ENCODE data around the gene IL20RB. TPM values are rescaled to one million over a fixed set of nuclear protein-coding genes. Genes with fewer than 3 reads are reported as not detected.

Gene IL20RB
- polyA plus RNA-seq, 3 donors = 0.16 to 1.2 TPM; not detected in 1

GRCh38 chr3:136952292-136952691 lies 5.5 kb upstream of the IL20RB start:
- Mint-ChIP-seq H3K27me3 (ENCODE audit: low read depth in 3 of 3) (peaks cover 0 to 2% (median 1%) of the 10 kb centered on the region in 3 donors), H3K4me3 (no peak overlapping the region), H3K27ac (no peak overlapping the region), H3K4me1 (peaks cover 39% of the 10 kb centered on the region), H3K36me3 (peaks cover 7 to 8% of the 10 kb centered on the region in 2 donors), H3K9me3 (no peaks in the 10 kb centered on the region)
- H3K4me2 ChIP-seq (replicated peaks; ENCODE audit: extremely low read depth, low read length, poor library complexity, severe bottlenecking) = no peak overlapping the region
- no peak for DNase-seq
- H3K4me3 ChIP-seq (replicated peaks in 1 of 3; ENCODE audit: low read depth in 2 of 3, low read length in 3 of 3) = no peak overlapping the region
- H3K4me1 ChIP-seq (ENCODE audit: control insufficient read depth in 1 of 2, insufficient read depth in 2 of 2, low read length in 2 of 2) = peaks cover 13 to 36% of the 10 kb centered on the region in 2 donors
- TF ChIP-seq, protein P1, sequence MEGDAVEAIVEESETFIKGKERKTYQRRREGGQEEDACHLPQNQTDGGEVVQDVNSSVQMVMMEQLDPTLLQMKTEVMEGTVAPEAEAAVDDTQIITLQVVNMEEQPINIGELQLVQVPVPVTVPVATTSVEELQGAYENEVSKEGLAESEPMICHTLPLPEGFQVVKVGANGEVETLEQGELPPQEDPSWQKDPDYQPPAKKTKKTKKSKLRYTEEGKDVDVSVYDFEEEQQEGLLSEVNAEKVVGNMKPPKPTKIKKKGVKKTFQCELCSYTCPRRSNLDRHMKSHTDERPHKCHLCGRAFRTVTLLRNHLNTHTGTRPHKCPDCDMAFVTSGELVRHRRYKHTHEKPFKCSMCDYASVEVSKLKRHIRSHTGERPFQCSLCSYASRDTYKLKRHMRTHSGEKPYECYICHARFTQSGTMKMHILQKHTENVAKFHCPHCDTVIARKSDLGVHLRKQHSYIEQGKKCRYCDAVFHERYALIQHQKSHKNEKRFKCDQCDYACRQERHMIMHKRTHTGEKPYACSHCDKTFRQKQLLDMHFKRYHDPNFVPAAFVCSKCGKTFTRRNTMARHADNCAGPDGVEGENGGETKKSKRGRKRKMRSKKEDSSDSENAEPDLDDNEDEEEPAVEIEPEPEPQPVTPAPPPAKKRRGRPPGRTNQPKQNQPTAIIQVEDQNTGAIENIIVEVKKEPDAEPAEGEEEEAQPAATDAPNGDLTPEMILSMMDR (IDR thresholded peaks at IDR 0.05) = no peak
- H3K79me2 ChIP-seq (ENCODE audit: insufficient read depth, low read length) = no peaks in the 10 kb centered on the region
- no peak overlapping the region for H3K27ac ChIP-seq (ENCODE audit: low read depth in 1 of 2, low read length in 2 of 2)
- intact Hi-C loops (cut with micrococcal nuclease) = no loop called here
- H4K20me1 ChIP-seq (ENCODE audit: insufficient read depth, low read length) = peaks cover 3% of the 10 kb centered on the region
- no CpG with 5 or more reads among the region's 1 CpG for WGBS (ENCODE audit: insufficient coverage)
- H3K9ac ChIP-seq (ENCODE audit: insufficient read depth, low read length, poor library complexity, severe bottlenecking) = no peak overlapping the region
- no peaks in the 10 kb centered on the region for H3K27me3 ChIP-seq (ENCODE audit: control insufficient read depth in 2 of 2, insufficient read depth in 2 of 2, low read length in 2 of 2)
- no peak overlapping the region for H2AFZ ChIP-seq (ENCODE audit: insufficient read depth, low read depth, low read length, poor library complexity, severe bottlenecking)
- no peaks in the 10 kb centered on the region for H3K9me3 ChIP-seq (replicated peaks in 1 of 2; ENCODE audit: control insufficient read depth in 1 of 2, insufficient read depth in 1 of 2, low read length in 2 of 2)
- peaks cover 0 to 5% of the 10 kb centered on the region in 2 donors for H3K36me3 ChIP-seq (replicated peaks in 1 of 2; ENCODE audit: control insufficient read depth in 1 of 2, insufficient read depth in 2 of 2, low read length in 2 of 2)

DNA sequence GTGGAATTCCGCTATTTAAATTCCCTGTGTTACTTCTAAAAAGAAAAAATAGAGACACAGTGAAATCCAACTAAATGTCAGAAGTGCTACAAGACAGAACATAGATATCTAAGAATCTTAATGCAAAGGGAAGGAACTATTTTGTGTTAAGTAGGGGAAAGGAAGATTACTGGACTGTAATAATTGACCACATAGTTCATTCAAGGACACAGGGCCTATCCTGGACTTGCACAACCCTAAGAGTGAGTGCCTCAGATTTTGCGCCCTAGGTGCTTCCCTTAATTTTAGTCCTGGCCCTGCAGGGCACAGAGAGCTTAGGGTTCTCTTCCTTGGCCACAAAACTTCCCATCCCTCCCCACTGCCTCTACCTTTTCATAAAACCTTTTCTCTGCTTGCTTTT lies 3.5 kb upstream of the IL20RB start:
- Mint-ChIP-seq H3K36me3 (peaks cover 3 to 9% of the 10 kb centered on the region in 2 donors), H3K27me3 (ENCODE audit: low read depth in 3 of 3) (peaks cover 0 to 2% (median 1%) of the 10 kb centered on the region in 3 donors), H3K9me3 (peaks cover 0 to 2% (median 0%) of the 10 kb centered on the region in 7 donors), H3K4me3 (no peak overlapping the region), H3K27ac (peak overlapping the region in 1 of 7 donors; percentile 41), H3K4me1 (peaks cover 42% of the 10 kb centered on the region)
- Histone ChIP-seq H3K4me1 (ENCODE audit: control insufficient read depth in 1 of 2, insufficient read depth in 2 of 2, low read length in 2 of 2) (peaks cover 13 to 32% of the 10 kb centered on the region in 2 donors), H3K4me2 (replicated peaks; ENCODE audit: extremely low read depth, low read length, poor library complexity, severe bottlenecking) (no peak overlapping the region), H3K36me3 (replicated peaks in 1 of 2; ENCODE audit: control insufficient read depth in 1 of 2, insufficient read depth in 2 of 2, low read length in 2 of 2) (peaks cover 0 to under 1% of the 10 kb centered on the region in 2 donors), H3K9ac (ENCODE audit: insufficient read depth, low read length, poor library complexity, severe bottlenecking) (no peak overlapping the region), H3K79me2 (ENCODE audit: insufficient read depth, low read length) (no peaks in the 10 kb centered on the region), H3K27me3 (ENCODE audit: control insufficient read depth in 2 of 2, insufficient read depth in 2 of 2, low read length in 2 of 2) (no peaks in the 10 kb centered on the region), H4K20me1 (ENCODE audit: insufficient read depth, low read length) (peaks cover 3% of the 10 kb centered on the region), H3K27ac (ENCODE audit: low read depth in 1 of 2, low read length in 2 of 2) (peak overlapping the region in 1 of 2 donors; percentile 28), H2AFZ (ENCODE audit: insufficient read depth, low read depth, low read length, poor library complexity, severe bottlenecking) (no peak overlapping the region), H3K9me3 (replicated peaks in 1 of 2; ENCODE audit: control insufficient read depth in 1 of 2, insufficient read depth in 1 of 2, low read length in 2 of 2) (no peaks in the 10 kb centered on the region), H3K4me3 (replicated peaks in 1 of 3; ENCODE audit: low read depth in 2 of 3, low read length in 3 of 3) (no peak overlapping the region)
- 38% methylated on average over 1 of the region's 2 CpGs for WGBS (ENCODE audit: insufficient coverage)
- TF ChIP-seq, protein P1 (IDR thresholded peaks at IDR 0.05) = no peak
- intact Hi-C loops (cut with micrococcal nuclease) = no loop called here
- DNase-seq = peak in 1 of 3 donors; percentile 15
